GM12878 (cell line): ENCODE data around the gene FHOD3. TPM values are rescaled to one million over a fixed set of nuclear protein-coding genes. Genes with fewer than 3 reads are reported as not detected.

Experiments used
- ATAC-seq: fragments of 200-7000 bp; cut with Tn5 transposase; 3 replicates; pipeline ENCODE4 v1.9.1; 2020; ENCODE audit warnings: mild to moderate bottlenecking, moderate library complexity
- BruUV-seq: library from RNA; stranded (reverse); fragments of 400-500 nt; replicated peaks from 2 replicates; lab custom pipeline; 2021; lab: Mats Ljungman, UMichigan
- CTCF ChIA-PET: fragments of 300-600 bp; sonication (Branson Sonifier 250); formaldehyde crosslinking; extraction: SDS; loops from one replicate; lab custom pipeline; 2021; ENCODE audit warnings: inconsistent platforms; lab: Yijun Ruan, JAX
- POLR2A ChIA-PET: fragments of 350-600 bp; formaldehyde crosslinking; extraction: SDS; loops from one replicate; lab custom pipeline; 2021; ENCODE audit warnings: inconsistent platforms; lab: Charles Lee
- RAD21 ChIA-PET: fragments of 300-600 bp; sonication (Branson Sonifier 250); formaldehyde crosslinking; loops from one replicate; lab custom pipeline; 2023; ENCODE audit warnings: antibody characterized with exemption; ENCODE audit not compliant: unreplicated experiment; lab: Charles Lee
- SMC1A ChIA-PET: fragments of 300-600 bp; sonication (Branson Sonifier 250); formaldehyde crosslinking; loops from one replicate; lab custom pipeline; 2023; ENCODE audit not compliant: unreplicated experiment, uncharacterized antibody; lab: Charles Lee
- DNase-seq: peaks from one replicate; pipeline ENCODE4 v3.0.0-alpha.2; 2011; ENCODE audit warnings: low read depth, low spot score
- FAIRE-seq: peaks from 3 replicates; lab custom pipeline; 2011; peaks lifted over from hg19 to GRCh38; lab: Jason Lieb, UNC
- H2AFZ ChIP-seq: 2 replicates; pipeline ENCODE4 v1.6.0; 2011; ENCODE audit warnings: low read depth, low read length, control low read depth; ENCODE audit not compliant: control insufficient read depth
- H3K27ac ChIP-seq: 2 replicates; pipeline ENCODE4 v1.5.1; 2011; ENCODE audit warnings: control low read depth; ENCODE audit not compliant: control insufficient read depth, insufficient read depth
- H3K27me3 ChIP-seq, 2 experiments: replicated peaks in 1 of 2; 2 replicates each; pipeline versions ENCODE4 v1.6.0 to v1.6.1; 2011; ENCODE audit warnings: low read length in 1 of 2; ENCODE audit not compliant: control insufficient read depth in 2 of 2, insufficient read depth in 2 of 2
- H3K36me3 ChIP-seq, 2 experiments: 2 replicates each; pipeline ENCODE4 v1.5.1; 2011; ENCODE audit warnings: low read length in 1 of 2; ENCODE audit not compliant: control insufficient read depth in 2 of 2, insufficient read depth in 2 of 2
- H3K4me1 ChIP-seq: 2 replicates; pipeline ENCODE4 v1.6.1; 2011; ENCODE audit warnings: mild to moderate bottlenecking, low read length, moderate library complexity, mixed read lengths; ENCODE audit not compliant: control insufficient read depth, insufficient read depth
- H3K4me2 ChIP-seq: 2 replicates; pipeline ENCODE4 v1.6.0; 2011; ENCODE audit warnings: control low read depth; ENCODE audit not compliant: control insufficient read depth, insufficient read depth
- H3K4me3 ChIP-seq: fragments of 200-600 bp; sonication (generic); 2 replicates; pipeline ENCODE4 v1.5.1; 2016
- H3K79me2 ChIP-seq: 2 replicates; pipeline ENCODE4 v1.6.0; 2011; ENCODE audit warnings: low read length; ENCODE audit not compliant: control insufficient read depth, insufficient read depth
- H3K9ac ChIP-seq: 2 replicates; pipeline ENCODE4 v1.8.0; 2011; ENCODE audit warnings: low read length, control low read depth, mixed read lengths; ENCODE audit not compliant: control insufficient read depth, insufficient read depth
- H3K9me3 ChIP-seq: replicated peaks from 3 replicates; pipeline ENCODE4 v1.5.1; 2011; ENCODE audit warnings: mild to moderate bottlenecking, low read length; ENCODE audit not compliant: control insufficient read depth, insufficient read depth
- H4K20me1 ChIP-seq: 2 replicates; pipeline ENCODE4 v1.6.0; 2011; ENCODE audit not compliant: control insufficient read depth, insufficient read depth
- ETV6 ChIP-seq, 2 experiments: fragments of 450-650 bp in 1 of 2; IDR thresholded peaks in 1 of 2; conservative IDR thresholded peaks in 1 of 2; 2 replicates each; pipeline ENCODE4 v1.6.1; 2014; ENCODE audit warnings: antibody characterized with exemption in 1 of 2, borderline replicate concordance in 1 of 2, low read depth in 1 of 2, mild to moderate bottlenecking in 1 of 2, moderate library complexity in 1 of 2
- EZH2 ChIP-seq: IDR thresholded peaks from 2 replicates; pipeline ENCODE4 v1.6.1; 2012; ENCODE audit warnings: low read depth, mild to moderate bottlenecking, control low read depth, inconsistent platforms, low read length, borderline replicate concordance; ENCODE audit not compliant: control insufficient read depth
- MYB ChIP-seq: fragments of 150-350 bp; IDR thresholded peaks from 2 replicates; pipeline ENCODE4 v1.6.1; 2014; ENCODE audit warnings: mild to moderate bottlenecking, low read depth, low read length, borderline replicate concordance
- RBBP5 ChIP-seq: fragments of 200-600 bp; sonication (generic); conservative IDR thresholded peaks from 2 replicates; pipeline ENCODE4 v1.6.1; 2016
- RUNX3 ChIP-seq: IDR thresholded peaks from 2 replicates; pipeline ENCODE4 v1.6.1; 2012; ENCODE audit warnings: low read length, inconsistent platforms
- ZNF592 ChIP-seq: fragments of 450-650 bp; IDR thresholded peaks from 2 replicates; pipeline ENCODE4 v1.6.1; 2017; ENCODE audit warnings: mild to moderate bottlenecking, moderate library complexity
- WGBS: methylation state at CpG from one replicate; pipeline ENCODE4 v1.1.6; 2016; ENCODE audit warnings: low lambda C conversion rate; ENCODE audit not compliant: insufficient replicate concordance, insufficient coverage; ENCODE audit errors: missing lambda C conversion rate; 5-methylcytosine and 5-hydroxymethylcytosine counted together
- in situ Hi-C: fragments of 300-500 bp; cut with MboI; formaldehyde crosslinking; loops from 9 replicates; pipeline ENCODE4 v1.14.3; 2018; ENCODE audit warnings: mixed read lengths
- intact Hi-C: fragments of 100-400 bp; cut with micrococcal nuclease; formaldehyde crosslinking; loops from one replicate; pipeline ENCODE4 v1.14.2; 2022; ENCODE audit not compliant: unreplicated experiment
- polyA plus RNA-seq, 11 experiments: library from polyadenylated mRNA; depleted of rRNA in 4 of 11; unstranded in 6 of 11; stranded (reverse) in 5 of 11; fragments of >200 nt; fragmentation: Nextera tagmentation in 4 of 11; fragmentation: Illumina TruSeq in 1 of 11; extraction: Ambion mirVana in 4 of 11; extraction: Trizol in 1 of 11; gene quantifications; 1 replicate in 1 of 11; 2 replicates in 10 of 11; pipeline versions ENCODE4 v1.2.1 to v1.2.3, GENCODE V29; 2011 to 2016; ENCODE audit warnings: inconsistent platforms in 2 of 11, missing spikeins in 2 of 11, low read depth in 1 of 11
- total RNA-seq, 4 experiments: library from RNA; depleted of rRNA in 3 of 4; stranded (reverse); fragments of >200 nt in 3 of 4; fragmentation: Illumina TruSeq in 1 of 4; extraction: Trizol in 1 of 4; gene quantifications; 2 replicates each; pipeline versions ENCODE4 v1.2.1 to v1.2.3, GENCODE V29; 2013 to 2021

FHOD3 gene
- total and polyA plus RNA-seq, 10 of the 15 experiments (the other 5 are each of a cell fraction or from before 2014, with no cell fraction given), result 0.77 to 26.7 (median 10.4) TPM

- ChIA-PET CTCF (interaction anchor here (1.2 kb wide), 1 partner anchor 11 kb away, joined by 3 read pairs; no protein-coding TSS in a partner anchor), POLR2A (interaction anchor here (0.6 to 1.3 kb wide), 2 partner anchors 12 to 279 kb away, joined by 3 to 5 read pairs; partner anchors contain the start of genes KIAA1328 and TPGS2), SMC1A (no interaction called here), RAD21 (no interaction called here)
- Histone ChIP-seq H3K4me2 (no peak overlapping the region), H3K9me3 (no peaks in the 10 kb centered on the region), H3K27ac (no peak overlapping the region), H3K4me1 (no peaks in the 10 kb centered on the region; the same call in 1 of the 2 replicates), H3K79me2 (no peaks in the 10 kb centered on the region), H3K4me3 (no peak overlapping the region), H4K20me1 (no peaks in the 10 kb centered on the region), H3K9ac (no peak overlapping the region), H3K27me3 (no peaks in the 10 kb centered on the region), H2AFZ (no peak overlapping the region), H3K36me3 (peaks cover 4 to 5% of the 10 kb centered on the region in 2 experiments; a peak in 3 of 4 replicates)
- TF ChIP-seq EZH2 (no peak), ETV6 (conservative IDR thresholded peaks at IDR 0.05 in 1 of 2, IDR thresholded peaks at IDR 0.05 in 1 of 2; ENCODE audit: borderline replicate concordance in 1 of 2, low read depth in 1 of 2) (no peak), RUNX3 (no peak), RBBP5 (no peak), ZNF592 (no peak), MYB (no peak)
- no peak for DNase-seq
- WGBS, result 44% methylated on average over 1 of the region's 1 CpG
- FAIRE-seq, result no peak
- intact Hi-C loops (no loop called here), in situ Hi-C loops (loop anchor here (25.0 kb wide), 1 partner anchor 1230 kb away; the partner anchor contains the start of gene GALNT1)
- ATAC-seq, result no peak
- no TSS peak for BruUV-seq
Measured at GRCh38 chr18:36817039-36817438, 519.5 kb downstream of the FHOD3 start.
